ENCODE results near the gene SDF4.

DNA sequence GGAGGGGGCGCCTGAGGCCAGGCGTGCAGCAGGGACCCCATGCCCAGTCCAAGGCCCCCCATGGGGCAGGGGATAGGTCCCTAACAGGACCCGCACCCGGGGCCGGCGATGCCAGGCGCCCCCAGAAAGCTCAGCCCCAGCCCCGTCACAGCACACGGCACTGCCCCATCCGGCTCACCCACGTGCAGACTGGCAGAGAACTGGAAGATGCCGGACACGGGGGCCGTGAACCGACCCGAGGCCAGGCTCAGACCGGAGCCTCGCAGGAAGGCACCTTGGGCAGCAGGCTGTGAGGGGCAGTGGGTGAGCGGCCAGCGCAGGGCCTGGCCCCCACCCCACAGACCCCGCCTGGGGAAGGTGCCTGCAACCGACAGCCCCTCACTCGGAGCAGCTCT is 11.5 kb upstream of the SDF4 start:
- TF ChIP-seq, protein P1, sequence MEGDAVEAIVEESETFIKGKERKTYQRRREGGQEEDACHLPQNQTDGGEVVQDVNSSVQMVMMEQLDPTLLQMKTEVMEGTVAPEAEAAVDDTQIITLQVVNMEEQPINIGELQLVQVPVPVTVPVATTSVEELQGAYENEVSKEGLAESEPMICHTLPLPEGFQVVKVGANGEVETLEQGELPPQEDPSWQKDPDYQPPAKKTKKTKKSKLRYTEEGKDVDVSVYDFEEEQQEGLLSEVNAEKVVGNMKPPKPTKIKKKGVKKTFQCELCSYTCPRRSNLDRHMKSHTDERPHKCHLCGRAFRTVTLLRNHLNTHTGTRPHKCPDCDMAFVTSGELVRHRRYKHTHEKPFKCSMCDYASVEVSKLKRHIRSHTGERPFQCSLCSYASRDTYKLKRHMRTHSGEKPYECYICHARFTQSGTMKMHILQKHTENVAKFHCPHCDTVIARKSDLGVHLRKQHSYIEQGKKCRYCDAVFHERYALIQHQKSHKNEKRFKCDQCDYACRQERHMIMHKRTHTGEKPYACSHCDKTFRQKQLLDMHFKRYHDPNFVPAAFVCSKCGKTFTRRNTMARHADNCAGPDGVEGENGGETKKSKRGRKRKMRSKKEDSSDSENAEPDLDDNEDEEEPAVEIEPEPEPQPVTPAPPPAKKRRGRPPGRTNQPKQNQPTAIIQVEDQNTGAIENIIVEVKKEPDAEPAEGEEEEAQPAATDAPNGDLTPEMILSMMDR (IDR thresholded peaks at IDR 0.05; ENCODE audit: control extremely low read depth in 1 of 3, insufficient read depth in 1 of 3, low read depth in 1 of 3, low read length in 3 of 3), result no peak
- TF ChIP-seq BACH1 (IDR thresholded peaks at IDR 0.05; ENCODE audit: low read length), result no peak
- no peak for TF ChIP-seq SUZ12 (IDR thresholded peaks at IDR 0.05; ENCODE audit: low read length)
- TF ChIP-seq POLR2AphosphoS5 (IDR thresholded peaks at IDR 0.05; ENCODE audit: low read depth, low read length), result no peak
- no peak for TF ChIP-seq SIX5 (IDR thresholded peaks at IDR 0.05; ENCODE audit: low read depth, low read length)
- TF ChIP-seq KDM5A (IDR thresholded peaks at IDR 0.05; ENCODE audit: low read length), result no peak
- TF ChIP-seq BRCA1 (IDR thresholded peaks at IDR 0.05; ENCODE audit: low read depth, low read length), result no peak
- no peak for TF ChIP-seq POLR2A (IDR thresholded peaks at IDR 0.05; ENCODE audit: control extremely low read depth in 1 of 2, low read depth in 2 of 2, low read length in 2 of 2)
- TF ChIP-seq ZNF274 (IDR thresholded peaks at IDR 0.05; ENCODE audit: borderline replicate concordance, extremely low read depth, low read length), result no peak
- TF ChIP-seq TBP (IDR thresholded peaks at IDR 0.05; ENCODE audit: low read depth, low read length), result no peak

All from H1 (cell line).